GM18526 (cell line): ENCODE data around the gene TMPRSS6.

Experiments used
- POLR2A ChIP-seq: IDR thresholded peaks from 3 replicates; pipeline ENCODE4 v1.6.1; 2011; ENCODE audit not compliant: insufficient read length; ENCODE audit errors: extremely low read depth

TMPRSS6 gene

DNA sequence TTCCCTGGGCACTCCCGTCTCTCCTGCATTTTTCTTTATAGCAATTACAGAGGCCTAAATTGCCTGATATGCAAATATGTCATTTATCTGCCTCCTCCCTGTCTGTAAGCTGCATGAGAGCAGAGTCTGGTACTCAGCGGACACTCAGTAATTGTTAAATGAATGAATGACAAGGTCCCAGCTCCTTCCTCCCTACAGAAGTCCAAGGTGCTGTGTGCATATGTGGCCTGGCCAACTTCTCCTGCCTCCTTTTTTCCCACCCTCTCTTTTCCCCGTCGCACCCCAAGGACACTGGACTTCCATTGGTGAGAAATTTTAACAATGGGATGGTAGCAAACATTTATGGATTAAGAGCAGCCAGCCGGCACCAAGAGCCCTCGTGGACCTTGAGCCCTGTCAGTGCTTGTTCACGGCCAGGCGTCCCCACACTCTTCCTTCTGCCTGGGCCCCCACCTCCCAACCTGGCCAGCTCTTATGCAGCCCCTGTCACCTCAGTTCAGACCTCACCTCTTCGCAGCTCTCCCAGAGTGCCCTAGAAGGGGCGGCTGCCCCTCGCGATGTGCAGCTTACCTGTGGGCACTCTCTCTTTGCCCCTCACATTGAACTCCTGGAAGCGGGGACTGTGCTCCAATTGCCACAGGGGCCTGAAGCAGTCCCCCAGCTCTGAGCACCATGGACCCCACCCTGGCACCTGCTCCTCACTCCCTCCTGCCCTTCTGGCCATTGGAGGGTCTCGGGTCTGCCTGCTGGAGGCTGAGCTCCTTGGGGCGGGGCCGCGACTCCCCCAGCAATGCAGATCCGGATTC, 1.5 kb downstream of the TMPRSS6 start:
- TF ChIP-seq POLR2A = no peak

GRCh38 chr22:37105990-37106389, 3.5 kb downstream of the TMPRSS6 start:
- no peak for TF ChIP-seq POLR2A

GRCh38 chr22:37105154-37105553, 4.4 kb downstream of the TMPRSS6 start:
- TF ChIP-seq POLR2A = no peak

GRCh38 chr22:37103656-37104452, 5.7 kb downstream of the TMPRSS6 start:
- TF ChIP-seq POLR2A = no peak

DNA sequence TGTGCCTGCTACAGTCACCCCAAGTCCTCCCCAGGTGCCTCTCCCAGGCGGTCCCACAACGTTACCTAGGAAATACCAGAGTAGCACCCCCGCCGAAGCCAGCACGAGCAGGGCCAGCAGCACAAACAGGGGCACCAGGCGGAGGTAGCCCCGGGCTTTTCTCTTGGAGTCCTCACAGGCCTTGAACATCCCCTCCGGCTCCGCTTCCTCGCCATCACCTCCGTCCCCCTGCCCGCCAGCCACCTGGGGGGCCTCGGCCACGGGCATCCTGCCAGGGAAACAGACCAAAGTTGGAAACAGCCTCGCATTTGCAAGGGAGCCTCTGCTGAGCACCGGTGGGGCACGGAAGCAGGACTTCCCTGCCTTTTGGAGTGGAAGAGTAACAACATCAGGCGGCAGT, 6.4 kb downstream of the TMPRSS6 start:
- no peak for TF ChIP-seq POLR2A

GRCh38 chr22:37101311-37102066, 8.0 kb downstream of the TMPRSS6 start:
- TF ChIP-seq POLR2A = no peak

- TF ChIP-seq POLR2A = no peak
These were observed 8.9 kb downstream of the TMPRSS6 start for GRCh38 chr22:37100589-37101127.

GRCh38 chr22:37098976-37099591, 10.4 kb downstream of the TMPRSS6 start:
- no peak for TF ChIP-seq POLR2A

- no peak for TF ChIP-seq POLR2A
These were observed 12.2 kb downstream of the TMPRSS6 start for GRCh38 chr22:37097346-37097745.

- no peak for TF ChIP-seq POLR2A
These were observed 14.4 kb downstream of the TMPRSS6 start for GRCh38 chr22:37095113-37095512.

GRCh38 chr22:37094239-37094638, 15.3 kb downstream of the TMPRSS6 start:
- no peak for TF ChIP-seq POLR2A

DNA sequence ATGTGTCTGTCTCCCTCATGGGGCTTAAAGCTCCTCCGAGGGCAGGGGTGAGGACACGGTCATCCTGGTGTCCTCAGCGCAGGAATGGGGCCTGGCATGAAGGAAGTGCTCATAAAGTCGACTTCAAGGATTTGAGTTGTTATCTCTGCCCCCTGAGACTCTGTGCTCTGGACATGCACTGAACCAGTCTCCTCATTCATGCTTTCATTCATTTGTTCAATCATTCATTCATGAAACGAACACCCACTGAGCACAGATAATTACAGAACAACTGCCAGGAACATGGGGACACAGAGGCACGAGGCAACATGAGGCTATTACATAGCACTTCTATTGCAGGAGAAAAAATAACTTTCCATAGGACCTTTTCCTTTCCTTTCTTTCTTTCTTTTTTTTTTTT, 16.5 kb downstream of the TMPRSS6 start:
- no peak for TF ChIP-seq POLR2A

GRCh38 chr22:37091994-37092393, 17.5 kb downstream of the TMPRSS6 start:
- no peak for TF ChIP-seq POLR2A

DNA sequence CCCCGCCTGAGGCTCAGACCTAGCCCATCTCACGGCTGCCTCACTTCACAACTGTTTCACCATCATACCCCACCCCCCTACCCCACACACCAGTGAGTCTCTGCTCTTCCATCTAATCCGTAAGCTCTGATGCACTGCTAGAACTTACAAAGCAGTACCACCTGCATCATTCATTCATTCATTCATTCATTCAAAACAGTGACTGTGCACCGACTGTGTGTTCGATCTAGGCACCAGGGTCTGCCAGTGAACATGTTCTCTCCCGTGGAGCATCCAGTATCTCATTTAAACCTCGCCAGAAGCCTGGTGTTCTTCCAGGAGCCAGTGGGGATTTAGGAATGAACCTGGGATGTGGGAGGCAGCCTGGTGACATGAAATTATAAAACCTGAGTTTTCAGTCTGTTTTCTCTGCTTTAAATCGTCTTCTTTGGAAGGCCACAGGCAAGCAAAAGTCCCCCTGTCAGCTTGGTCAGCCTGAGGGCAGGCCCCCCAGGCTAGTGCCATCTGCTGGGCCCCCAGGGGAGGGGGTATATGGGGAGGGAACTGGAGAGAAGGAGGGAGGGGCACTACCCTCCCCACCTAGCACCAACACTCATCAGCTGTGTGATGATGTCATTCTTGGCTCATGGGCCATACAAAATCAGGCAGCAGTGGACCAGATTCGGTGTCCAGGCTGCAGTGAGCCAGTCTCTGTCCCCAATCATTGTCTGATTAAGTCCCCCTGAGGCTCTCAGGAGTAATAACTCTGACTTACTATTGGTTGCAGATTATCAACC, 18.4 kb downstream of the TMPRSS6 start:
- TF ChIP-seq POLR2A = no peak
